Measurements from ENCODE around the gene ULBP3. TPM values are rescaled to one million over a fixed set of nuclear protein-coding genes. Genes with fewer than 3 reads are reported as not detected.

Gene ULBP3
- 10.3 TPM for total RNA-seq

DNA sequence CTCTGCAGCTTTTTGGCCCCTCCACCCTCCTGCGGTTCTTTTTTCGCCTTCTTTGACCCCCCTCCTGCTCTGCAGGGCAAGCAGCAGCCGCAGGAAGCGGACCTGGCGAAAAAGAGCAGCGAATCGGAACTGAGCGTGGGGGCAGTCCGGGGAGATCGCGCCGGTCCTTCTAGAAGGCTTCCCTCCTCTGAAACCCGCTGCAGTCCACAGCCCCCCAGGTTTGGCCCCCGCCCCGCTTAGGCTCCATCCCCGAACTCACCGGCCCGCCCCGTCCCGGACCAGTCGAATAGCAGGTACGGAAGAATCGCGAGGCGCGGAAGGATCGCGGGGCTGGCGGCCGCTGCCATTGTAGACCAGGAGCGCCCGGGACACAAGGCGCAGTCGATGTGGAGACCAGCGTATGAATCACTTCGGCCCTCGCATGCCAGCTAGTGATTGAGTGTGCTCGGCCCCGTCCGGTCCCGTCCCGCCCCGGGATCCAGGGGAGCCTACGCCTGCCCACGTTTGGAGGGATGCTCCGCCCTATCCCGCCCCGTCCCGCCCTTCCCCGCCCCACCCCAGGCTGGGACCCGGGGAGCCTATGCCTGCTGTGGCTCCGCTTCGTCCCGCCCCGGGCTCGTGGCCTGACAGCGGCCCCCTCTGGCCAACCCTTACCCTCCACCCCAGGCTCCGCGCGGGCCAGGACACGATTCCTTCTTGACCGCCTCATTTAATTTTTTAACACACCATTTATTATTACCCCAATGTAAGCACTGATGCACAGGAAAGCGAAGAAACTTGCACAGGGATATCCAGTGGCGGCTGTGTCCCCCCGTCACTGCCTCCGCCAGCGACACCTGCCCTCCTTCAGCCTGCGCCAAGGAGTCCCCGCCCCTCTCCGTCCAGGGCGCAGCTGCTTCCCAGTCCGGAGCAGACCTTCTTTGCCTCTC, at the start of gene ULBP3:
Gene ULBP3 (minus strand): TSS at position 402 of the 929 bp plus-strand sequence. CDS start 55 bp downstream, at position 347.

DNA sequence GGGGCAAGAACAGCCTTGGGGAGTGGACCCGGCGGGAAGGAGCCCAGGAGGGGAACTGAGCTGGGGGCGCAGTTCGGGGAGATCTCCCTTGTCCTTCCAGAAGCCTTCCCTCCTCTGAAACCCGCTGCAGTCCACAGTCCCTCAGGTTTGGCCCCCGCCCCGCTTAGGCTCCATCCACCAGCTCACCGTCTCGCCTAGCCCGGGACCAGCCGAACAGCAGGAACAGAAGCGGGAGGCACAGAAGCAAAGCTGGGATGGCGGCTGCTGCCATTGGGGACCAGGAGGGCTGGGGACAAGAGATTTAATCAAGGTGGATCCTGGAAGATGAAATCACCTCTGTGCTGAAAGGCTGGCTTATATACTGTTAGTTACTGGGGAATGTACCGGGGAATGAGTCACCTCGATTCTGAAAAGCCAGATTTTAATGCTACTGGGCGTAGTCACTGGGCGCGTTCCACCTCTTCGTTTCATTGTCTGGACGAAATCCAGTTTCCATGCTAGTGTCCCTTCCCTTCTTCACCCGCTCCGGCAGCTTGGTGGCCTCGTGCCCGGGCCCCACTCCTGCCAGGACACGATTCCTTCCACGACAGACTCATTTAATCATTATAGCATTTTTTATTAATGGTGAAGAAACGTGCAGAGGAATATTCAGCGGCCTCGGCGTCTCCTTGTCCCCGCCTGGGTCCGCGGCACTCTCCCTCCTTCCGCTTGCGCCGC, 43.6 kb downstream of the ULBP3 start, which contains the start of gene RAET1L:
Gene RAET1L (minus strand): TSS at position 332 of the 717 bp plus-strand sequence. CDS start 61 bp downstream, at position 271.

Other genes starting within 250 kb of the ULBP3 start
- 28.9 TPM for gene LRP11, start 204.8 kb downstream of the ULBP3 start, total RNA-seq
- gene RAET1E, start 171.0 kb downstream of the ULBP3 start, total RNA-seq: not detected
- gene RAET1G, start 146.0 kb downstream of the ULBP3 start, total RNA-seq: 1.1 TPM
- 2.3 TPM for gene ULBP2, start 127.1 kb downstream of the ULBP3 start, total RNA-seq
- 0.29 TPM for gene ULBP1, start 105.2 kb downstream of the ULBP3 start, total RNA-seq
- not detected for gene RAET1L, start 43.6 kb downstream of the ULBP3 start, total RNA-seq
- 17.6 TPM for gene PPP1R14C, start 73.9 kb upstream of the ULBP3 start, total RNA-seq